Uterus (tissue), 2 donors: ENCODE measurements around the gene ANGPTL4.

ENCODE experiments used
- POLR2A ChIP-seq, 2 donors: fragments of 450-650 bp; IDR thresholded peaks; one replicate each; pipeline ENCODE4 v1.6.1; 2016; ENCODE audit warnings: antibody characterized with exemption in 2 of 2, mild to moderate bottlenecking in 1 of 2, moderate library complexity in 1 of 2
- TF ChIP-seq, protein P1 (sequence below), 4 experiments: fragments of 200-600 bp in 2 of 4; fragments of 450-650 bp in 2 of 4; sonication (generic) in 2 of 4; IDR thresholded peaks; one replicate each; pipeline ENCODE4 v1.5.1; 2016 to 2019; ENCODE audit warnings: antibody characterized with exemption in 4 of 4, mild to moderate bottlenecking in 2 of 4, moderate library complexity in 1 of 4

GRCh38 chr19:8316351-8317125 lies 47.4 kb upstream of the ANGPTL4 start:
- TF ChIP-seq, protein P1, sequence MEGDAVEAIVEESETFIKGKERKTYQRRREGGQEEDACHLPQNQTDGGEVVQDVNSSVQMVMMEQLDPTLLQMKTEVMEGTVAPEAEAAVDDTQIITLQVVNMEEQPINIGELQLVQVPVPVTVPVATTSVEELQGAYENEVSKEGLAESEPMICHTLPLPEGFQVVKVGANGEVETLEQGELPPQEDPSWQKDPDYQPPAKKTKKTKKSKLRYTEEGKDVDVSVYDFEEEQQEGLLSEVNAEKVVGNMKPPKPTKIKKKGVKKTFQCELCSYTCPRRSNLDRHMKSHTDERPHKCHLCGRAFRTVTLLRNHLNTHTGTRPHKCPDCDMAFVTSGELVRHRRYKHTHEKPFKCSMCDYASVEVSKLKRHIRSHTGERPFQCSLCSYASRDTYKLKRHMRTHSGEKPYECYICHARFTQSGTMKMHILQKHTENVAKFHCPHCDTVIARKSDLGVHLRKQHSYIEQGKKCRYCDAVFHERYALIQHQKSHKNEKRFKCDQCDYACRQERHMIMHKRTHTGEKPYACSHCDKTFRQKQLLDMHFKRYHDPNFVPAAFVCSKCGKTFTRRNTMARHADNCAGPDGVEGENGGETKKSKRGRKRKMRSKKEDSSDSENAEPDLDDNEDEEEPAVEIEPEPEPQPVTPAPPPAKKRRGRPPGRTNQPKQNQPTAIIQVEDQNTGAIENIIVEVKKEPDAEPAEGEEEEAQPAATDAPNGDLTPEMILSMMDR (IDR thresholded peaks at IDR 0.05) = no peak
- no peak for TF ChIP-seq POLR2A (IDR thresholded peaks at IDR 0.05)
